HepG2 (cell line): ENCODE data around the gene DDAH1. TPM values are rescaled to one million over a fixed set of nuclear protein-coding genes. Genes with fewer than 3 reads are reported as not detected.

Experiments used
- AGO1 ChIP-seq: fragments of 200-400 bp; formaldehyde crosslinking; IDR thresholded peaks from 2 replicates; pipeline ENCODE4 v1.6.1; 2017; ENCODE audit warnings: mild to moderate bottlenecking, low read depth, low read length, moderate library complexity; ENCODE audit not compliant: poor library complexity, severe bottlenecking
- GABPA ChIP-seq, 2 experiments: IDR thresholded peaks; 2 replicates each; pipeline ENCODE4 v1.6.1; 2011 to 2016; ENCODE audit warnings: low read depth in 2 of 2, low read length in 1 of 2, missing biosample characterization in 1 of 2, missing genetic modification characterization in 1 of 2
- KDM1A ChIP-seq: IDR thresholded peaks from 2 replicates; pipeline ENCODE4 v1.6.1; 2016; ENCODE audit warnings: missing compliant biosample characterization
- NCOA2 ChIP-seq: sonication (generic); formaldehyde crosslinking; IDR thresholded peaks from 2 replicates; pipeline ENCODE4 v1.8.0; 2022; ENCODE audit warnings: inconsistent platforms
- NFYB ChIP-seq: sonication (generic); formaldehyde crosslinking; IDR thresholded peaks from 2 replicates; pipeline ENCODE4 v1.4.0; 2020; ENCODE audit warnings: missing genetic modification reagents
- NRL ChIP-seq: sonication (generic); formaldehyde crosslinking; IDR thresholded peaks from 2 replicates; pipeline ENCODE4 v1.5.0; 2020; ENCODE audit warnings: missing genetic modification reagents, mild to moderate bottlenecking, moderate library complexity, borderline replicate concordance
- SIN3A ChIP-seq: IDR thresholded peaks from 2 replicates; pipeline ENCODE4 v1.6.1; 2011; ENCODE audit warnings: low read depth, mild to moderate bottlenecking, control low read depth, low read length, borderline replicate concordance
- SIX4 ChIP-seq: sonication (generic); formaldehyde crosslinking; IDR thresholded peaks from 2 replicates; pipeline ENCODE4 v1.4.0; 2020; ENCODE audit warnings: missing genetic modification reagents
- SP1 ChIP-seq, 2 experiments: fragments of 450-650 bp in 1 of 2; sonication (generic) in 1 of 2; formaldehyde crosslinking in 1 of 2; IDR thresholded peaks; 2 replicates each; pipeline versions ENCODE4 v1.4.0 to v1.6.1; 2016 to 2020; ENCODE audit warnings: missing genetic modification reagents in 1 of 2
- THYN1 ChIP-seq: sonication (generic); formaldehyde crosslinking; IDR thresholded peaks from 2 replicates; pipeline ENCODE4 v1.8.1; 2023; ENCODE audit warnings: low read depth, mild to moderate bottlenecking, moderate library complexity, missing genetic modification reagents, borderline replicate concordance
- TOPORS ChIP-seq: sonication (generic); formaldehyde crosslinking; IDR thresholded peaks from 2 replicates; pipeline ENCODE4 v1.8.0; 2023; ENCODE audit warnings: mild to moderate bottlenecking, missing genetic modification reagents
- ZNF234 ChIP-seq: sonication (generic); formaldehyde crosslinking; conservative IDR thresholded peaks from 2 replicates; pipeline ENCODE4 v1.5.1; 2020; ENCODE audit warnings: mild to moderate bottlenecking, missing genetic modification reagents
- ZNF878 ChIP-seq: sonication (generic); formaldehyde crosslinking; IDR thresholded peaks from 2 replicates; pipeline ENCODE4 v1.8.1; 2023; ENCODE audit warnings: mild to moderate bottlenecking, missing genetic modification reagents, moderate library complexity
- ZSCAN21 ChIP-seq: sonication (generic); formaldehyde crosslinking; IDR thresholded peaks from 2 replicates; pipeline ENCODE4 v1.8.0; 2022; ENCODE audit warnings: mild to moderate bottlenecking, missing genetic modification reagents, moderate library complexity, borderline replicate concordance
- polyA plus RNA-seq, 8 experiments: library from polyadenylated mRNA; depleted of rRNA in 3 of 8; stranded (reverse) in 7 of 8; unstranded in 1 of 8; fragments of >200 nt; fragmentation: Illumina TruSeq in 4 of 8; extraction: Trizol in 4 of 8; gene quantifications; 2 replicates each; pipeline versions ENCODE4 v1.2.1 to v1.2.3, GENCODE V29; 2011 to 2016; ENCODE audit warnings: low read depth in 4 of 8, missing spikeins in 1 of 8, mixed read lengths in 1 of 8; ENCODE audit not compliant: insufficient read depth in 1 of 8
- total RNA-seq, 5 experiments: library from RNA; depleted of rRNA; stranded (reverse); fragments of >200 nt; fragmentation: Illumina TruSeq; extraction: Trizol; gene quantifications; 2 replicates each; pipeline ENCODE4 v1.2.3, GENCODE V29; 2016; ENCODE audit warnings: low read depth in 1 of 5
- TF ChIP-seq, protein P1 (sequence below): sonication (generic); formaldehyde crosslinking; IDR thresholded peaks from 2 replicates; pipeline ENCODE4 v1.9.0; 2022; ENCODE audit warnings: low read depth, missing genetic modification reagents
- TF ChIP-seq, protein P2 (sequence below), 2 experiments: sonication (generic) in 1 of 2; formaldehyde crosslinking in 1 of 2; IDR thresholded peaks; 2 replicates each; pipeline versions ENCODE4 v1.4.0 to v1.6.1; 2018 to 2020; ENCODE audit warnings: missing genetic modification reagents in 2 of 2, borderline replicate concordance in 1 of 2, low read depth in 1 of 2, mild to moderate bottlenecking in 1 of 2, missing biosample characterization in 1 of 2
- TF ChIP-seq, protein P3 (sequence below): sonication (generic); formaldehyde crosslinking; IDR thresholded peaks from 2 replicates; pipeline ENCODE4 v1.4.0; 2020; ENCODE audit warnings: missing genetic modification reagents
- TF ChIP-seq, protein P4 (sequence below): IDR thresholded peaks from 2 replicates; pipeline ENCODE4 v1.6.1; 2012; ENCODE audit warnings: inconsistent platforms
- TF ChIP-seq, protein P5 (sequence below): sonication (generic); formaldehyde crosslinking; IDR thresholded peaks from 2 replicates; pipeline ENCODE4 v1.5.0; 2020; ENCODE audit warnings: missing genetic modification reagents, mild to moderate bottlenecking, borderline replicate concordance

DDAH1 gene
- total and polyA plus RNA-seq, 2 of the 13 experiments (the other 11 are each of a cell fraction or from before 2014, with no cell fraction given) = 39.7 to 64.4 TPM

DNA sequence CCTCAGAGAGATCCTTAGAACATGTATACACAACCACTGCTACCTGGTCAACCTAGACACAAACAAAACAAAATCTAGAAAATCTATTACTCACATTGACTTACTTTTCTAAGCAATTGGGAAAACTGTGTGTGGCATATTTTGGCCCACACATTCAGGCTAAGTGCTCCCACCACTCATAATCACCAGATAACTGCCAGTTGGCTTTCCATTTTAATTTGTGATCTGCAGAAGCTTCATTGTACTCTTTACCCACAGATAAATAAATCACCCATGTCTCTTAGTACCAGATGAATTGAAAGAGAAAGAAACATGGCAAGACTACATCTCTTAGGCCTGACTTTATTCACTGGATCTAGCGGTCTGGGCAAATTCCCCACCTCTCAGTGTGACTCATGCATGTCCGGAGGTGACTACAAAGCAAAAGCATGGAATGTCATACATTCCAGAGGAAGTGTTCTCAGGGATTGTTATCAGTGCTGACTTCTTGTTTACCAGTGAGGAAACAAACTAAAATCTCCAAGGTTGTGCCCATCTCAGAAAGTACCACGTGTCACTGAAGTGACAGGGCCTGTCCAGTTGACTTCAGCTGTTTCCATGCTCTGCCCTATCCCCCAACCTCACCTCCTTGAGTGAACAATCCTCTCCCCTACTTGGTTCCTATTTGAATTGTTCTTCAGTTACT, 136.1 kb downstream of the DDAH1 start (continued):
- no peak for TF ChIP-seq AGO1
- TF ChIP-seq NRL (CRISPR knock-in tag) = no peak
- TF ChIP-seq ZNF234 = no peak
- TF ChIP-seq KDM1A (CRISPR knock-in tag) = peak; percentile 88; the same call in 1 of the 2 replicates
- TF ChIP-seq, protein P1, sequence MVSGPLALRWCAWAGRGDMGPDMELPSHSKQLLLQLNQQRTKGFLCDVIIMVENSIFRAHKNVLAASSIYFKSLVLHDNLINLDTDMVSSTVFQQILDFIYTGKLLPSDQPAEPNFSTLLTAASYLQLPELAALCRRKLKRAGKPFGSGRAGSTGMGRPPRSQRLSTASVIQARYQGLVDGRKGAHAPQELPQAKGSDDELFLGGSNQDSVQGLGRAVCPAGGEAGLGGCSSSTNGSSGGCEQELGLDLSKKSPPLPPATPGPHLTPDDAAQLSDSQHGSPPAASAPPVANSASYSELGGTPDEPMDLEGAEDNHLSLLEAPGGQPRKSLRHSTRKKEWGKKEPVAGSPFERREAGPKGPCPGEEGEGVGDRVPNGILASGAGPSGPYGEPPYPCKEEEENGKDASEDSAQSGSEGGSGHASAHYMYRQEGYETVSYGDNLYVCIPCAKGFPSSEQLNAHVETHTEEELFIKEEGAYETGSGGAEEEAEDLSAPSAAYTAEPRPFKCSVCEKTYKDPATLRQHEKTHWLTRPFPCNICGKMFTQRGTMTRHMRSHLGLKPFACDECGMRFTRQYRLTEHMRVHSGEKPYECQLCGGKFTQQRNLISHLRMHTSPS (CRISPR knock-in tag) = peak; percentile 68; the same call in 1 of the 2 replicates
- TF ChIP-seq, protein P2, sequence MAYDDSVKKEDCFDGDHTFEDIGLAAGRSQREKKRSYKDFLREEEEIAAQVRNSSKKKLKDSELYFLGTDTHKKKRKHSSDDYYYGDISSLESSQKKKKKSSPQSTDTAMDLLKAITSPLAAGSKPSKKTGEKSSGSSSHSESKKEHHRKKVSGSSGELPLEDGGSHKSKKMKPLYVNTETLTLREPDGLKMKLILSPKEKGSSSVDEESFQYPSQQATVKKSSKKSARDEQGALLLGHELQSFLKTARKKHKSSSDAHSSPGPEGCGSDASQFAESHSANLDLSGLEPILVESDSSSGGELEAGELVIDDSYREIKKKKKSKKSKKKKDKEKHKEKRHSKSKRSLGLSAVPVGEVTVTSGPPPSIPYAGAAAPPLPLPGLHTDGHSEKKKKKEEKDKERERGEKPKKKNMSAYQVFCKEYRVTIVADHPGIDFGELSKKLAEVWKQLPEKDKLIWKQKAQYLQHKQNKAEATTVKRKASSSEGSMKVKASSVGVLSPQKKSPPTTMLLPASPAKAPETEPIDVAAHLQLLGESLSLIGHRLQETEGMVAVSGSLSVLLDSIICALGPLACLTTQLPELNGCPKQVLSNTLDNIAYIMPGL (CRISPR knock-in tag; IDR thresholded peaks at IDR 0.05; ENCODE audit: borderline replicate concordance in 1 of 2, low read depth in 1 of 2) = peak; percentile 30 to 63; a peak in 1 of 4 replicates
- TF ChIP-seq, protein P3, sequence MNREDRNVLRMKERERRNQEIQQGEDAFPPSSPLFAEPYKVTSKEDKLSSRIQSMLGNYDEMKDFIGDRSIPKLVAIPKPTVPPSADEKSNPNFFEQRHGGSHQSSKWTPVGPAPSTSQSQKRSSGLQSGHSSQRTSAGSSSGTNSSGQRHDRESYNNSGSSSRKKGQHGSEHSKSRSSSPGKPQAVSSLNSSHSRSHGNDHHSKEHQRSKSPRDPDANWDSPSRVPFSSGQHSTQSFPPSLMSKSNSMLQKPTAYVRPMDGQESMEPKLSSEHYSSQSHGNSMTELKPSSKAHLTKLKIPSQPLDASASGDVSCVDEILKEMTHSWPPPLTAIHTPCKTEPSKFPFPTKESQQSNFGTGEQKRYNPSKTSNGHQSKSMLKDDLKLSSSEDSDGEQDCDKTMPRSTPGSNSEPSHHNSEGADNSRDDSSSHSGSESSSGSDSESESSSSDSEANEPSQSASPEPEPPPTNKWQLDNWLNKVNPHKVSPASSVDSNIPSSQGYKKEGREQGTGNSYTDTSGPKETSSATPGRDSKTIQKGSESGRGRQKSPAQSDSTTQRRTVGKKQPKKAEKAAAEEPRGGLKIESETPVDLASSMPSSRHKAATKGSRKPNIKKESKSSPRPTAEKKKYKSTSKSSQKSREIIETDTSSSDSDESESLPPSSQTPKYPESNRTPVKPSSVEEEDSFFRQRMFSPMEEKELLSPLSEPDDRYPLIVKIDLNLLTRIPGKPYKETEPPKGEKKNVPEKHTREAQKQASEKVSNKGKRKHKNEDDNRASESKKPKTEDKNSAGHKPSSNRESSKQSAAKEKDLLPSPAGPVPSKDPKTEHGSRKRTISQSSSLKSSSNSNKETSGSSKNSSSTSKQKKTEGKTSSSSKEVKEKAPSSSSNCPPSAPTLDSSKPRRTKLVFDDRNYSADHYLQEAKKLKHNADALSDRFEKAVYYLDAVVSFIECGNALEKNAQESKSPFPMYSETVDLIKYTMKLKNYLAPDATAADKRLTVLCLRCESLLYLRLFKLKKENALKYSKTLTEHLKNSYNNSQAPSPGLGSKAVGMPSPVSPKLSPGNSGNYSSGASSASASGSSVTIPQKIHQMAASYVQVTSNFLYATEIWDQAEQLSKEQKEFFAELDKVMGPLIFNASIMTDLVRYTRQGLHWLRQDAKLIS (CRISPR knock-in tag) = no peak
- TF ChIP-seq SIX4 (CRISPR knock-in tag) = 0 out of 2 replicates have a peak, but pooled peaks have one; percentile 40
- TF ChIP-seq, protein P4, sequence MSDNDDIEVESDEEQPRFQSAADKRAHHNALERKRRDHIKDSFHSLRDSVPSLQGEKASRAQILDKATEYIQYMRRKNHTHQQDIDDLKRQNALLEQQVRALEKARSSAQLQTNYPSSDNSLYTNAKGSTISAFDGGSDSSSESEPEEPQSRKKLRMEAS = peak; percentile 91
- TF ChIP-seq GABPA (IDR thresholded peaks at IDR 0.05; ENCODE audit: low read depth, low read length) = no peak
- TF ChIP-seq GABPA (CRISPR knock-in tag; IDR thresholded peaks at IDR 0.05; ENCODE audit: low read depth) = peak; percentile 73
- TF ChIP-seq ZNF878 (CRISPR knock-in tag) = peak; percentile 96
- no peak for TF ChIP-seq THYN1
- peak; percentile 96 for TF ChIP-seq NCOA2 (CRISPR knock-in tag)
- TF ChIP-seq, protein P5, sequence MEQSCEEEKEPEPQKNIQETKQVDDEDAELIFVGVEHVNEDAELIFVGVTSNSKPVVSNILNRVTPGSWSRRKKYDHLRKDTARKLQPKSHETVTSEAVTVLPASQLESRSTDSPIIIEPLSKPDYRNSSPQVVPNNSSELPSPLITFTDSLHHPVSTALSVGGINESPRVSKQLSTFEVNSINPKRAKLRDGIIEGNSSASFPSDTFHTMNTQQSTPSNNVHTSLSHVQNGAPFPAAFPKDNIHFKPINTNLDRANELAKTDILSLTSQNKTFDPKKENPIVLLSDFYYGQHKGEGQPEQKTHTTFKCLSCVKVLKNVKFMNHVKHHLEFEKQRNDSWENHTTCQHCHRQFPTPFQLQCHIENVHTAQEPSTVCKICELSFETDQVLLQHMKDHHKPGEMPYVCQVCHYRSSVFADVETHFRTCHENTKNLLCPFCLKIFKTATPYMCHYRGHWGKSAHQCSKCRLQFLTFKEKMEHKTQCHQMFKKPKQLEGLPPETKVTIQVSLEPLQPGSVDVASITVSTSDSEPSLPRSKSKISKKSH = no peak
- no peak for TF ChIP-seq TOPORS
- no peak for TF ChIP-seq SP1 (IDR thresholded peaks at IDR 0.05)
- no peak; the same call in 1 of the 2 replicates for TF ChIP-seq SP1 (CRISPR knock-in tag; IDR thresholded peaks at IDR 0.05)
- 0 out of 2 replicates have a peak, but pooled peaks have one; percentile 56 for TF ChIP-seq ZSCAN21 (CRISPR knock-in tag)
- peak; percentile 92; the same call in 1 of the 2 replicates for TF ChIP-seq SIN3A
- TF ChIP-seq NFYB (CRISPR knock-in tag) = no peak
